ENCODE data around the gene PDK3.
A peak's percentile ranks its signal among the peaks of the same experiment; 100 is the strongest.

Gene PDK3

GRCh38 chrX:24482823-24483415 is 17.8 kb downstream of the PDK3 start:
- DNase-seq (ENCODE audit: low spot score): no peak

GRCh38 chrX:24483596-24483995 is 18.5 kb downstream of the PDK3 start:
- no peak for DNase-seq (ENCODE audit: low spot score)

GRCh38 chrX:24485323-24485722 is 20.2 kb downstream of the PDK3 start:
- no peak for DNase-seq (ENCODE audit: low spot score)

- no peak for DNase-seq (ENCODE audit: low spot score)
These were observed 21.0 kb downstream of the PDK3 start for GRCh38 chrX:24485976-24486680.

- no peak for DNase-seq (ENCODE audit: low spot score)
These were observed 22.5 kb downstream of the PDK3 start for GRCh38 chrX:24487571-24487970.

- no peak for DNase-seq (ENCODE audit: low spot score)
These were observed 26.7 kb downstream of the PDK3 start for GRCh38 chrX:24491741-24492140.

- no peak for DNase-seq (ENCODE audit: low spot score)
These were observed 28.9 kb downstream of the PDK3 start for GRCh38 chrX:24493740-24494581.

GRCh38 chrX:24494647-24495075 is 29.6 kb downstream of the PDK3 start:
- DNase-seq (ENCODE audit: low spot score): no peak

- DNase-seq (ENCODE audit: low spot score): no peak
These were observed 30.6 kb downstream of the PDK3 start for GRCh38 chrX:24495700-24496099.

- DNase-seq (ENCODE audit: low spot score): no peak
These were observed 33.1 kb downstream of the PDK3 start for GRCh38 chrX:24498181-24498580.

GRCh38 chrX:24498975-24499374 is 33.9 kb downstream of the PDK3 start:
- peak; percentile 46 for DNase-seq (ENCODE audit: low spot score)

- DNase-seq (ENCODE audit: low spot score): no peak
These were observed 41.0 kb downstream of the PDK3 start for GRCh38 chrX:24506082-24506481.

- DNase-seq (ENCODE audit: low spot score): no peak
These were observed 43.3 kb downstream of the PDK3 start for GRCh38 chrX:24508375-24508774.

GRCh38 chrX:24513416-24513815 is 48.3 kb downstream of the PDK3 start:
- no peak for DNase-seq (ENCODE audit: low spot score)

GRCh38 chrX:24515447-24515846 is 50.4 kb downstream of the PDK3 start:
- DNase-seq (ENCODE audit: low spot score): no peak

GRCh38 chrX:24520472-24520871 is 55.4 kb downstream of the PDK3 start:
- no peak for DNase-seq (ENCODE audit: low spot score)

GRCh38 chrX:24525455-24525854 is 60.4 kb downstream of the PDK3 start:
- DNase-seq (ENCODE audit: low spot score): no peak

- no peak for DNase-seq (ENCODE audit: low spot score)
These were observed 61.5 kb downstream of the PDK3 start for GRCh38 chrX:24526616-24527015.

- no peak for DNase-seq (ENCODE audit: low spot score)
These were observed 63.5 kb downstream of the PDK3 start for GRCh38 chrX:24528605-24529004.

- no peak for DNase-seq (ENCODE audit: low spot score)
These were observed 71.5 kb downstream of the PDK3 start for GRCh38 chrX:24536551-24536950.

- no peak for DNase-seq (ENCODE audit: low spot score)
These were observed 77.7 kb downstream of the PDK3 start for GRCh38 chrX:24542756-24543155.

GRCh38 chrX:24547961-24548360 is 82.9 kb downstream of the PDK3 start:
- DNase-seq (ENCODE audit: low spot score): no peak

GRCh38 chrX:24550166-24550565 is 85.1 kb downstream of the PDK3 start:
- DNase-seq (ENCODE audit: low spot score): no peak
